CD4-positive, alpha-beta T cell treated with Interleukin-4 for 1 hour (primary cell): Measurements from ENCODE around the gene FAM20A.

Source experiments
- DNase-seq, 2 donors: peaks; one replicate each; pipeline ENCODE4 v3.0.0-alpha.2; 2020 to 2022

Gene FAM20A

GRCh38 chr17:68489919-68490318 lies 111.2 kb downstream of the FAM20A start:
- no peak for DNase-seq
